AG04450 (cell line): ENCODE results near the gene MANSC1. TPM values are rescaled to one million over a fixed set of nuclear protein-coding genes. Genes with fewer than 3 reads are reported as not detected.

Experiments
- CTCF ChIA-PET: fragments of 300-600, 350-600 bp; formaldehyde crosslinking; extraction: SDS; loops from one replicate; lab custom pipeline; 2022; ENCODE audit warnings: antibody characterized with exemption, inconsistent platforms; lab: Charles Lee
- POLR2A ChIA-PET: fragments of 350-600 bp; formaldehyde crosslinking; extraction: SDS; loops from one replicate; lab custom pipeline; 2021; ENCODE audit warnings: antibody characterized with exemption, inconsistent platforms; lab: Yijun Ruan, JAX
- DNase-seq: peaks from one replicate; pipeline ENCODE4 v3.0.0-alpha.2; 2011; ENCODE audit warnings: low read depth, low spot score
- H3K27ac ChIP-seq: one replicate; pipeline ENCODE4 v1.5.1; 2012; ENCODE audit warnings: low read depth, low read length, control low read depth
- H3K27me3 ChIP-seq: one replicate; pipeline ENCODE4 v1.6.0; 2012; ENCODE audit warnings: low read length; ENCODE audit not compliant: control insufficient read depth, insufficient read depth
- H3K4me3 ChIP-seq: 2 replicates; pipeline ENCODE4 v1.5.1; 2011; ENCODE audit warnings: mild to moderate bottlenecking, low read depth, low read length, control low read depth
- H3K9me3 ChIP-seq: 2 replicates; pipeline ENCODE4 v1.5.1; 2012; ENCODE audit warnings: low read length; ENCODE audit not compliant: control insufficient read depth, insufficient read depth
- CTCF ChIP-seq: IDR thresholded peaks from 2 replicates; pipeline ENCODE4 v1.5.1; 2011; ENCODE audit warnings: low read depth, low read length, control low read depth, inconsistent platforms
- polyA plus RNA-seq: library from polyadenylated mRNA; depleted of rRNA; stranded (reverse); fragments of >200 nt; gene quantifications from 2 replicates; pipeline ENCODE4 v1.2.3, GENCODE V29; 2011

Gene MANSC1
- polyA plus RNA-seq, 1 experiment, result 2.8 TPM

- Histone ChIP-seq H3K27ac (no peak overlapping the region), H3K4me3 (no peak overlapping the region), H3K27me3 (peaks cover 2% of the 10 kb centered on the region), H3K9me3 (no peaks in the 10 kb centered on the region; the same call in 1 of the 2 replicates)
- TF ChIP-seq CTCF, result no peak
- ChIA-PET CTCF (interaction anchor here (0.6 to 2.2 kb wide), 4 partner anchors 8 to 319 kb away, joined by 3 to 12 read pairs (median 4); partner anchors contain the start of gene MANSC1), POLR2A (interaction anchor here (1.4 kb wide), 1 partner anchor 70 kb away, joined by 3 read pairs; the partner anchor contains the start of gene LRP6)
- DNase-seq, result no peak
Measured at GRCh38 chr12:12336049-12336411, 14.0 kb downstream of the MANSC1 start.

- H3K27ac ChIP-seq, result peak overlapping the region; percentile 21
- no peaks in the 10 kb centered on the region; the same call in 1 of the 2 replicates for H3K9me3 ChIP-seq
- no peak for DNase-seq
- no peaks in the 10 kb centered on the region for H3K27me3 ChIP-seq
- no peak overlapping the region for H3K4me3 ChIP-seq
- peak; percentile 73 for TF ChIP-seq CTCF
- ChIA-PET POLR2A (interaction anchor here (0.8 kb wide), 1 partner anchor 298 kb away, joined by 3 read pairs; no protein-coding TSS in a partner anchor), CTCF (interaction anchor here (0.6 to 2.2 kb wide), 10 partner anchors 9 to 300 kb away, joined by 3 to 12 read pairs (median 5); partner anchors contain the start of genes BORCS5 and MANSC1)
Measured at GRCh38 chr12:12334367-12335040, 15.5 kb downstream of the MANSC1 start.

GRCh38 chr12:12333407-12334366 lies 16.4 kb downstream of the MANSC1 start:
- DNase-seq, result peak; percentile 93
- Histone ChIP-seq H3K27ac (no peak overlapping the region), H3K27me3 (no peaks in the 10 kb centered on the region), H3K9me3 (no peaks in the 10 kb centered on the region; the same call in 1 of the 2 replicates), H3K4me3 (no peak overlapping the region)
- TF ChIP-seq CTCF, result no peak
- POLR2A ChIA-PET, result interaction anchor here (0.6 to 1.2 kb wide), 9 partner anchors 16 to 297 kb away, joined by 3 to 13 read pairs (median 5); partner anchors contain the start of genes LRP6 and MANSC1
- CTCF ChIA-PET, result interaction anchor here (0.9 to 2.0 kb wide), 6 partner anchors 10 to 299 kb away, joined by 3 to 5 read pairs (median 4); partner anchors contain the start of genes BORCS5 and MANSC1

GRCh38 chr12:12331896-12332295 lies 18.1 kb downstream of the MANSC1 start:
- ChIA-PET POLR2A (no interaction called here), CTCF (interaction anchor here (1.1 kb wide), 1 partner anchor 298 kb away, joined by 3 read pairs; no protein-coding TSS in a partner anchor)
- H3K9me3 ChIP-seq, result no peaks in the 10 kb centered on the region; the same call in 1 of the 2 replicates
- H3K27me3 ChIP-seq, result no peaks in the 10 kb centered on the region
- no peak overlapping the region for H3K27ac ChIP-seq
- TF ChIP-seq CTCF, result no peak
- DNase-seq, result no peak
- H3K4me3 ChIP-seq, result no peak overlapping the region
